Esophagus muscularis mucosa (tissue), 4 donors: ENCODE results near the gene CRYGS. TPM values are rescaled to one million over a fixed set of nuclear protein-coding genes. Genes with fewer than 3 reads are reported as not detected.

Source experiments
- DNase-seq: peaks from one replicate; pipeline ENCODE4 v3.0.0-alpha.2; 2017; ENCODE audit errors: extremely low spot score
- H3K27ac ChIP-seq, 4 donors: fragments of 200-600 bp; sonication (generic); replicated peaks in 1 of 4; 1 replicate in 3 of 4; 2 replicates in 1 of 4; pipeline ENCODE4 v1.5.1; 2016 to 2019; ENCODE audit warnings: mild to moderate bottlenecking in 1 of 4
- H3K27me3 ChIP-seq, 4 donors: fragments of 200-600 bp; sonication (generic); one replicate each; pipeline versions ENCODE4 v1.5.1 to v1.6.0; 2016 to 2019
- H3K36me3 ChIP-seq, 4 donors: fragments of 200-600 bp; sonication (generic); one replicate each; pipeline ENCODE4 v1.5.1; 2016 to 2019
- H3K4me1 ChIP-seq, 4 donors: fragments of 200-600 bp; sonication (generic); one replicate each; pipeline ENCODE4 v1.5.1; 2016 to 2019
- H3K4me3 ChIP-seq, 4 donors: fragments of 200-600 bp; sonication (generic); 1 replicate in 2 of 4; 2 replicates in 2 of 4; pipeline ENCODE4 v1.5.1; 2016 to 2019; ENCODE audit warnings: mild to moderate bottlenecking in 4 of 4, moderate library complexity in 1 of 4
- H3K9me3 ChIP-seq, 4 donors: fragments of 200-600 bp; sonication (generic); 1 replicate in 3 of 4; 2 replicates in 1 of 4; pipeline ENCODE4 v1.5.1; 2016 to 2019
- CTCF ChIP-seq, 3 experiments: fragments of 200-600 bp in 2 of 3; fragments of 450-650 bp in 1 of 3; sonication (generic) in 2 of 3; IDR thresholded peaks; one replicate each; pipeline ENCODE4 v1.5.1; 2017 to 2019; ENCODE audit warnings: antibody characterized with exemption in 3 of 3, mild to moderate bottlenecking in 2 of 3, moderate library complexity in 1 of 3
- EP300 ChIP-seq: sonication (generic); formaldehyde crosslinking; IDR thresholded peaks from one replicate; pipeline ENCODE4 v1.6.1; 2017; ENCODE audit warnings: antibody characterized with exemption
- POLR2A ChIP-seq: fragments of 450-650 bp; IDR thresholded peaks from one replicate; pipeline ENCODE4 v1.6.1; 2017; ENCODE audit warnings: antibody characterized with exemption, moderate library complexity, mild to moderate bottlenecking, low read depth
- POLR2AphosphoS5 ChIP-seq, 2 donors: sonication (generic); formaldehyde crosslinking; IDR thresholded peaks; one replicate each; pipeline ENCODE4 v1.6.1; 2017; ENCODE audit warnings: antibody characterized with exemption in 2 of 2
- WGBS: methylation state at CpG from one replicate; pipeline ENCODE4 v1.1.5; 2018; 5-methylcytosine and 5-hydroxymethylcytosine counted together
- intact Hi-C: fragments of 100-400 bp; cut with DNase I; formaldehyde crosslinking; loops from one replicate; pipeline ENCODE4 v1.15.1; 2023
- total RNA-seq, 4 donors: library from RNA; depleted of rRNA; stranded (reverse); fragments of >200 nt; gene quantifications; one replicate each; pipeline versions ENCODE4 v1.1.0 to v1.2.1, GENCODE V29; 2016

CRYGS gene
- total RNA-seq, 4 donors from 2014 or later = 0.32 to 2.1 (median 1.6) TPM

- H3K4me1 ChIP-seq = no peaks in the 10 kb centered on the region
- H3K9me3 ChIP-seq = no peaks in the 10 kb centered on the region
- TF ChIP-seq CTCF (IDR thresholded peaks at IDR 0.05) (no peak), EP300 (no peak), POLR2AphosphoS5 (IDR thresholded peaks at IDR 0.05) (no peak), POLR2A (no peak)
- no peak overlapping the region for H3K27ac ChIP-seq
- intact Hi-C loops = no loop called here
- 88% methylated on average over 3 of the region's 3 CpGs for WGBS
- no peak overlapping the region for H3K4me3 ChIP-seq
- H3K27me3 ChIP-seq = no peaks in the 10 kb centered on the region
- H3K36me3 ChIP-seq = peaks cover 53 to 100% (median 88%) of the 10 kb centered on the region in 4 donors
- no peak for DNase-seq
Measured at GRCh38 chr3:186580785-186581184, 36.6 kb upstream of the CRYGS start.

- H3K9me3 ChIP-seq = no peaks in the 10 kb centered on the region
- no peak overlapping the region for H3K27ac ChIP-seq
- intact Hi-C loops = no loop called here
- H3K4me3 ChIP-seq = no peak overlapping the region
- H3K4me1 ChIP-seq = no peaks in the 10 kb centered on the region
- 74% methylated on average over 2 of the region's 2 CpGs for WGBS
- DNase-seq = no peak
- TF ChIP-seq POLR2AphosphoS5 (IDR thresholded peaks at IDR 0.05) = no peak
- no peak for TF ChIP-seq EP300
- TF ChIP-seq POLR2A = no peak
- no peak for TF ChIP-seq CTCF (IDR thresholded peaks at IDR 0.05)
- H3K36me3 ChIP-seq = peaks cover 33 to 96% (median 76%) of the 10 kb centered on the region in 4 donors
- H3K27me3 ChIP-seq = no peaks in the 10 kb centered on the region
Measured at GRCh38 chr3:186577521-186577920, 33.3 kb upstream of the CRYGS start.

- 74% methylated on average over 2 of the region's 2 CpGs for WGBS
- TF ChIP-seq POLR2A (no peak), EP300 (no peak), POLR2AphosphoS5 (IDR thresholded peaks at IDR 0.05) (no peak), CTCF (IDR thresholded peaks at IDR 0.05) (no peak)
- Histone ChIP-seq H3K27ac (no peak overlapping the region), H3K4me1 (peaks cover 23 to 42% (median 30%) of the 10 kb centered on the region in 4 donors), H3K4me3 (peak overlapping the region; percentile 69 to 97 (median 91)), H3K27me3 (no peaks in the 10 kb centered on the region), H3K36me3 (peaks cover 8 to 41% (median 33%) of the 10 kb centered on the region in 4 donors), H3K9me3 (no peaks in the 10 kb centered on the region)
- no peak for DNase-seq
- intact Hi-C loops = no loop called here
Measured at GRCh38 chr3:186571644-186572013, 27.4 kb upstream of the CRYGS start.

- H3K4me3 ChIP-seq = peak overlapping the region; percentile 69 to 97 (median 91)
- peaks cover 28 to 48% (median 35%) of the 10 kb centered on the region in 4 donors for H3K4me1 ChIP-seq
- intact Hi-C loops = no loop called here
- no peak for DNase-seq
- TF ChIP-seq EP300 = no peak
- no peak for TF ChIP-seq POLR2A
- no peak for TF ChIP-seq POLR2AphosphoS5 (IDR thresholded peaks at IDR 0.05)
- no peak for TF ChIP-seq CTCF (IDR thresholded peaks at IDR 0.05)
- peak overlapping the region; percentile 90 to 98 (median 92) for H3K27ac ChIP-seq
- WGBS = 12% methylated on average over 18 of the region's 21 CpGs
- no peaks in the 10 kb centered on the region for H3K27me3 ChIP-seq
- peaks cover 4 to 36% (median 27%) of the 10 kb centered on the region in 4 donors for H3K36me3 ChIP-seq
- no peaks in the 10 kb centered on the region for H3K9me3 ChIP-seq
Measured at GRCh38 chr3:186570941-186571643, 26.9 kb upstream of the CRYGS start.
